Smooth muscle cell of the brain vasculature (primary cell): ENCODE results near the gene SHC1.

Source experiments
- DNase-seq: peaks from one replicate; pipeline ENCODE4 v3.0.0-alpha.2; 2012; ENCODE audit warnings: low read depth, low spot score

Gene SHC1

GRCh38 chr1:154970631-154971340 lies at the start of gene SHC1:
Gene SHC1 (minus strand): TSS chr1:154970747. CDS start chr1:154970526, 221 bp downstream.
- peak; percentile 83 for DNase-seq

DNA sequence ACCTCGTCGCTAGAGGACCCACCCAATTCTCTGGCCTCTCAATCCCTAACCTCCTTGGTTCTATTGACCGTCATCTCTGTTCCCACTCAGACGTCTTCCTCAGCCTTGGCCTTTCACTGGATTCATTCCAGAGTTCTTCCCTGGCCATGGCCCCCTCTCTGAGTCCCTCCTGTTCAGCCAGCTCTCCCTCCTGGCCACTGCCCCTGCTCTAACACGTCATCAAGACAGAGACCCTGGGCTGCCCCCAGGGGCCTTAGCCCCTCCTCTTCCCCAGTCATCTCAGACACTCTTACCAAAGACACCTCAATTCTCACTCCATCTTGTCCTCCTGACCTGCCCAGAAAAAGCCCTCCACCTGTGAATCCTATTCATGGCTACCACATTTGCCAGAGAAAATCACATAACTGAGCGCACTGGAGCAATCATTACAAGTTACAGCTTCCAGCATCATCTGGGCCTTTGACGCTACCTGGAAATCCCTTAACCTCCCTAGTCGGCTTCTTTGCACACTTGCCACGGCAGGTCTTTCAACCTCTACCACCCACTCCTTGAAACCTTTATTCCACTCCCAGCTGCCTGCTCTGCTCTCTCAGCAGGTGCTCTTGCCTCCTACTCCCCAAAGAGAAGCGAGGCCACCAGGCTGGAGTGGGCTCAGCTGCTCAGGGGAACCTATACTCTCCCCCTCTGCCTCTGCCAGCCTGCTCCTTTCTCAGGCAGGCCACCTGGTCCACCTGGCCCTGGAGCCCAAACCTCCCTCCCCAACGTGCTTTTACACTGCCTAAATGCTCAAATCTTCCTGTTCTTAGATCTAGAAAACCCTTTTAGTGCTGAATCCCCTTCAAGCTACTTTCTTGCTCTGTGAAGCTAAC lies 49.1 kb upstream of the SHC1 start:
- DNase-seq, result no peak

- no peak for DNase-seq
Observed at GRCh38 chr1:155018617-155019348, 48.2 kb upstream of the SHC1 start.

- DNase-seq, result no peak
Observed at GRCh38 chr1:155017946-155018316, 47.4 kb upstream of the SHC1 start.

- DNase-seq, result peak; percentile 71
Observed at GRCh38 chr1:155017041-155017945, 46.7 kb upstream of the SHC1 start.

GRCh38 chr1:155016231-155016831 lies 45.8 kb upstream of the SHC1 start:
- no peak for DNase-seq

DNA sequence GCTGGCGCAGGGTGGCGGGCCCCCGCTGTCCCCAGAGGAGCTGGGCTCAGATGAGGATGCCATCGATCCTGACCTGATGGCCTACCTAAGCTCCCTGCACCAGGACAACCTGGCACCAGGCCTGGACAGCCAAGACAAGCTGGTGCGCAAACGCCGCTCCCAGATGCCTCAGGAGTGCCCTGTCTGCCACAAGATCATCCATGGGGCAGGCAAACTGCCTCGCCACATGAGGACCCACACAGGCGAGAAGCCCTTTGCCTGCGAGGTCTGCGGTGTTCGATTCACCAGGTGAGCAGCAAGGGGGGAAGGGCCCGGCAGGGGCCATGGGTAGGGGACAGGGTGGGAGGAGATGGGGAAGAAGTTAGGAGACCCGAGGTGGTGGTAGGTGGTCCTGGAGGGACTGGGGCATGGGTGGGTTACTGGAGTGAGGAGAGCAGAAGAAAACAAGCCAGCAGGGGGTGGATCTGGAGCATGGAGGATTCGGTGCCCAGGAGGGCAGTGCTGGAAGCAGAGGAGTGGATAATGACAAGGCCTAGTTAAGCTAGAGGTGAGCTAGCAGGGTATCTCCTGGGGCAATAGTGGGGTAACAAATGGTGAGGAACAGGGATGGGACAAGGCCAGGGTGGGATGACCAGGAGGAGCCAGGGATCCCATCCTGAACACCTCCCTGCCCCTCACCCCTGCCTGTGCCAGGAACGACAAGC lies 45.1 kb upstream of the SHC1 start:
- no peak for DNase-seq

DNA sequence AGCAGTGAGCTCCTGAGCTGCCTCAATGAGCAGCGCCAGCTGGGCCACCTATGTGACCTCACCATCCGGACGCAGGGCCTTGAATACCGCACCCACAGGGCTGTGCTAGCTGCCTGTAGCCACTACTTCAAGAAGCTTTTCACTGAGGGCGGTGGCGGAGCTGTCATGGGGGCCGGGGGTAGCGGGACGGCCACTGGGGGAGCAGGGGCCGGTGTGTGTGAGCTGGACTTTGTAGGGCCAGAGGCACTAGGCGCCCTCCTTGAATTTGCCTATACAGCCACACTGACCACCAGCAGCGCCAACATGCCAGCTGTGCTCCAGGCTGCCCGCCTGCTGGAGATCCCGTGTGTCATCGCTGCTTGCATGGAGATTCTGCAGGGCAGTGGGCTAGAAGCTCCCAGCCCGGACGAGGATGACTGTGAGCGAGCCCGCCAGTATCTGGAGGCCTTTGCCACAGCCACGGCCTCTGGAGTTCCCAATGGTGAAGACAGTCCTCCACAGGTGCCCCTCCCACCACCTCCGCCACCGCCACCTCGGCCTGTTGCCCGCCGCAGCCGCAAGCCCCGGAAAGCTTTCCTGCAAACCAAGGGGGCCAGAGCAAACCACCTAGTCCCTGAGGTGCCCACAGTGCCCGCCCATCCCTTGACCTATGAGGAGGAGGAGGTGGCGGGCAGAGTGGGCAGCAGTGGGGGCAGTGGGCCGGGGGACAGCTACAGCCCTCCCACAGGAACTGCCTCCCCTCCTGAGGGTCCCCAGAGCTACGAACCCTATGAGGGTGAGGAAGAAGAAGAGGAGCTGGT lies 44.4 kb upstream of the SHC1 start:
- DNase-seq, result no peak

DNA sequence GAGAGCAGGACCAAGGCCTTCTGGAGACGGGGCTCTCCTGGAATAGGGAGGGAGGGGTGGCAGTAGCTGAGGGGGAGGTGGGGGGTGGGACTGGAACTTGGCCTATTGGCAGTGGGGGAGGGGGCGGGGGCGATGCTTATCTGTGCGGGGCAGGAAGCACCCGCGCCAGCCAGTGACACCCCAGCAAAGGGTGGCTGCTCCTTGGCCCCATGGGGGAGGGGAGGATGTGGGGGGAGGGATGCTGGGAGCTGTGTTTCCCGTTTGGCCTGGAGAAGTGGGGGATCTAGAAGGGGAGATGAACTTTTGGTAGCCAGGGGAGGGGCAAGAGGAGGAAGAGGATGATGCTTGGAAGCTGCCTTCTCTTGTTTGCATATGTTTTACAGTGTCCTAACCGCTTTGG lies 43.1 kb upstream of the SHC1 start:
- DNase-seq, result no peak

- no peak for DNase-seq
Observed at GRCh38 chr1:155012776-155013602, 42.4 kb upstream of the SHC1 start.

- no peak for DNase-seq
Observed at GRCh38 chr1:155012026-155012546, 41.5 kb upstream of the SHC1 start.

DNA sequence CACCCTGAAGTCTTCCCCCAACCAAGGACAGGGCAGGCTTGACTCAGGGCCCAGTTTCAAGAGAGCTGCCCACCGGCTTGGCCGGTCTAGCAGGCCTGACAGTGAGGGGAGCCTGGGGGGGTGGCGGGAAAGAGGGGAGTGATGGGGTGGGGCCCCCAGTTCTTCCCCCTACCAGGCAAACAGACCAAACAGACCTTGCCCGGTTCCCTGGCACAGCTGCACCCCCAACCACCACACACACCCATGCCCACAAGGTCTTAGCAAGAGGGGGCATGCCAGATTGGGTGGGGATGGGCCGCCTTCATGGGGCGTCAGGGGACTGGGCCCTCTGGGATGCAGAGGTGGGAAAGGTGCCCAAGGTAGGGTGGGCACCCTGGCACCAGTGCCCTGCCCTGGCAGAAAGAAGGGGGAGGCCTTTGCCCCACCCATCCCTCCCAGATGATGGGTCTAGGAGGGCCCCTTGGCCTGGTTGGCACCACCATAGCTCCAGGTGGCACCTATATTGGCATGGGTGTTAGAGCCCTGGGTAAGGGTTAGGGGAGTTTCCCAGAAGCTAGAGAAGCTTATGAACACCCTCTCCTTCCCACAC lies 41.0 kb upstream of the SHC1 start:
- DNase-seq, result no peak

GRCh38 chr1:155011004-155011416 lies 40.5 kb upstream of the SHC1 start:
- no peak for DNase-seq

GRCh38 chr1:155010211-155010918 lies 39.8 kb upstream of the SHC1 start:
- no peak for DNase-seq

DNA sequence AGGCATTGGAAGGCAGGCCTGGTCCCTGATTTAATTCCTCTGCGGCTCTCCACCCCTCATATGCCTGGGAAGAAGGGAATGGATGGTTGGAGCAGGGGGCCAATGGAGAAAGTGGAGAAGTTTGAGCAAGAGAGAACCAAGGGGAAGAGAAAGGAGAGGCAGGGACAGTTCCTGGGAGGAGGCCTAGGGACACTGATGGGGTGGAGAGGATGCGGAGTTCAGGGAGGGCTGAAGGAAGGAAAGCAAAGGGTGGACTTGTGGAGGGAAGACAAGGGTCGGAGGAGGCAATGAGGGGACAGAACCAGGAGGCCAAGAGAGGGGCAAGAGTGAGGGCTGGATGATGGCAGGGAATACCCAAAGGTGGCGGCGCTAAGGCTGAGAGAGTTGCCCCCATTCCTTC lies 39.2 kb upstream of the SHC1 start:
- no peak for DNase-seq

DNA sequence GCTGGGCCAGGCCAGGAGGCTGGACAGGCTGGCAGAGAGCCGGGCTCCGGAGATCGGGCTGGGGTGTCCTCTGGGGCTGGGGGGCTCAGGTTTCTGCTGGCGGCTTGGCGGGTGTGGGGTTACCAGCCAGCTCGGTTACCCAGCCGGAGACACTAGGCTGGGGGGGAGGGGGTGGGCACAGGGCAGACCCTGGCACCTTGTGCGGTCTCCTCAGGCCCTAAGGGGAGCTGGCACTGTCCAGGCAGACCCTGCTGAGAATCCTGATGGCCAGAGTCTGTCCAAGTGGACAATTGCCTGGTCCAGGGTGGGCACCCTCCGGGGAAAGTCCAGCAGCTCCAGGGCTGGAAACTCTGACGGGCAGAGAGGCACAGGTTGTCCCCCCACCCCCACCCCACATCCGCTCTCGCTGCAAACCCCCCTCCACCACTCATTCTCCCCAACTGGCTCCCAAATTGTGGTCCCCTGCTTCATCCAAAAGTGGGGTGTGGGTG lies 38.7 kb upstream of the SHC1 start:
- no peak for DNase-seq
